Naive thymus-derived CD4-positive, alpha-beta T cell (primary cell): ENCODE results near the gene FAHD2A. TPM values are rescaled to one million over a fixed set of nuclear protein-coding genes. Genes with fewer than 3 reads are reported as not detected.
"Not testable (repeated sequence)": the region's sequence is repeated elsewhere in the genome, so short reads cannot be mapped to it uniquely, and the experiment has no call there.

ENCODE experiments used
- ATAC-seq: fragments of 150-1000 bp; cut with Tn5 transposase; 2 replicates; pipeline ENCODE4 v1.10.0; 2021; ENCODE audit warnings: mild to moderate bottlenecking, moderate library complexity
- CTCF ChIA-PET: fragments of 350-600 bp; sonication (Branson Sonifier 250); formaldehyde crosslinking; loops from one replicate; lab custom pipeline; 2021; ENCODE audit warnings: antibody characterized with exemption; lab: Charles Lee
- POLR2A ChIA-PET: fragments of 350-600 bp; sonication (Branson Sonifier 250); formaldehyde crosslinking; loops from one replicate; lab custom pipeline; 2021; ENCODE audit warnings: antibody characterized with exemption, inconsistent platforms; lab: Charles Lee
- DNase-seq, 9 donors: peaks; one replicate each; pipeline versions ENCODE4 v3.0.0 to v3.0.0-alpha.2; 2020 to 2022; ENCODE audit warnings: mixed read lengths in 1 of 9
- H3K27ac ChIP-seq: one replicate; pipeline ENCODE4 v1.7.0; 2013; ENCODE audit warnings: mild to moderate bottlenecking, low read depth, low read length, moderate library complexity
- H3K27me3 ChIP-seq, 2 donors: one replicate each; pipeline ENCODE4 v1.7.0; 2013; ENCODE audit warnings: low read length in 2 of 2, mild to moderate bottlenecking in 2 of 2, moderate library complexity in 2 of 2; ENCODE audit not compliant: control insufficient read depth in 2 of 2, insufficient read depth in 2 of 2
- H3K36me3 ChIP-seq, 3 experiments: 1 replicate in 2 of 3; 2 replicates in 1 of 3; pipeline ENCODE4 v1.7.0; 2013; ENCODE audit warnings: low read length in 3 of 3, mild to moderate bottlenecking in 3 of 3, moderate library complexity in 1 of 3; ENCODE audit not compliant: insufficient read depth in 3 of 3, control insufficient read depth in 2 of 3
- H3K4me1 ChIP-seq, 2 donors: one replicate each; pipeline ENCODE4 v1.7.0; 2013; ENCODE audit warnings: low read length in 2 of 2, mild to moderate bottlenecking in 2 of 2, moderate library complexity in 1 of 2; ENCODE audit not compliant: control insufficient read depth in 2 of 2, insufficient read depth in 2 of 2
- H3K4me3 ChIP-seq: 2 replicates; pipeline ENCODE4 v1.7.0; 2013; ENCODE audit warnings: mild to moderate bottlenecking, low read length
- H3K9me3 ChIP-seq, 3 experiments: 1 replicate in 2 of 3; 2 replicates in 1 of 3; pipeline ENCODE4 v1.7.0; 2013; ENCODE audit warnings: low read length in 3 of 3; ENCODE audit not compliant: control insufficient read depth in 2 of 3
- H3K27ac Mint-ChIP-seq, 9 donors: one replicate each; pipeline ENCODE4 v1.8.0; 2020 to 2022; ENCODE audit warnings: mixed read lengths in 9 of 9, mild to moderate bottlenecking in 8 of 9, moderate library complexity in 5 of 9, inconsistent platforms in 2 of 9
- H3K27me3 Mint-ChIP-seq, 5 donors: one replicate each; pipeline ENCODE4 v1.8.0; 2021 to 2022; ENCODE audit warnings: mixed read lengths in 5 of 5, mild to moderate bottlenecking in 1 of 5
- H3K36me3 Mint-ChIP-seq, 5 donors: one replicate each; pipeline ENCODE4 v1.8.0; 2020 to 2022; ENCODE audit warnings: mixed read lengths in 5 of 5, mild to moderate bottlenecking in 3 of 5, inconsistent platforms in 1 of 5
- H3K4me1 Mint-ChIP-seq, 7 donors: one replicate each; pipeline ENCODE4 v1.8.0; 2020 to 2022; ENCODE audit warnings: mixed read lengths in 7 of 7, mild to moderate bottlenecking in 3 of 7, inconsistent platforms in 1 of 7
- H3K4me3 Mint-ChIP-seq, 10 donors: one replicate each; pipeline ENCODE4 v1.8.0; 2020 to 2022; ENCODE audit warnings: mild to moderate bottlenecking in 10 of 10, mixed read lengths in 10 of 10, moderate library complexity in 6 of 10, inconsistent platforms in 2 of 10
- H3K9me3 Mint-ChIP-seq, 11 donors: one replicate each; pipeline ENCODE4 v1.8.0; 2020 to 2022; ENCODE audit warnings: mixed read lengths in 11 of 11, mild to moderate bottlenecking in 4 of 11, inconsistent platforms in 1 of 11, moderate library complexity in 1 of 11
- intact Hi-C, 2 donors: fragments of 100-400 bp; cut with micrococcal nuclease; formaldehyde crosslinking; loops; one replicate each; pipeline ENCODE4 v1.15.1; 2023
- polyA plus RNA-seq, 2 donors: library from polyadenylated mRNA; unstranded; fragments of 300-500 nt; fragmentation: Illumina TruSeq; gene quantifications; one replicate each; pipeline ENCODE4 v1.2.3, GENCODE V29; 2021
- total RNA-seq, 6 experiments: library from RNA in 5 of 6; stranded (reverse) in 5 of 6; gene quantifications; 1 replicate in 5 of 6; 2 replicates in 1 of 6; pipeline ENCODE4 v1.2.3 and lab custom pipeline; 2021 to 2026

FAHD2A gene
- total and polyA plus RNA-seq, 7 experiments from 2014 or later, result 17.9 to 41.4 (median 23.1) TPM

DNA sequence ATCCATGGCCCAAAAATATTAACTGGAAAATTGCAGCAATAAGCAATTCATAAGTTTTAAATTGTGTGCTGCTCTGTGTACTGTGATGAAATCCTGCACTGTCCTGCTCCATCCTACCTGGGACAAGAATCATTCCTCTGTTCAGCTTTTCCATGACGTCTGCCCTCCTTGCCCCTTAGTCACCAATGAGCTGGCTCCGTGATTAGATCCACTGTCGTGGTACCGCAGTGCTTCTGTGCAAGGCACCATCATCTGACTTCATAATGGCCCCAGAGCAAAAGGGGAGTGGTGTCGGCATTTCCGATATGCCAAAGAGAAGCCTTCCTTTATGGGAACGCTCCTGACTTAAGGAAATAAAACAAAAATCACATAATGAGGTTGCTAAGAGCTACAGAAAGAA is 3.4 kb upstream of the FAHD2A start:
- ATAC-seq (no peak), DNase-seq (no peak)
- H3K4me1 ChIP-seq, result peaks cover 0 to 5% of the 10 kb centered on the region in 2 donors
- H3K4me3 Mint-ChIP-seq, result no peak overlapping the region
- H3K27ac ChIP-seq, result no peak overlapping the region
- no peak overlapping the region for H3K4me3 ChIP-seq
- H3K27me3 Mint-ChIP-seq, result no peaks in the 10 kb centered on the region
- H3K9me3 ChIP-seq, result no peaks in the 10 kb centered on the region
- no peaks in the 10 kb centered on the region for H3K9me3 Mint-ChIP-seq
- intact Hi-C loops, result no loop called here
- H3K36me3 Mint-ChIP-seq, result peaks cover 0 to 4% (median 0%) of the 10 kb centered on the region in 5 donors
- ChIA-PET CTCF (interaction anchor here (0.7 kb wide), 1 partner anchor 234 kb away, joined by 6 read pairs; no protein-coding TSS in a partner anchor), POLR2A (no interaction called here)
- peaks cover 0 to 5% (median 0%) of the 10 kb centered on the region in 3 experiments for H3K36me3 ChIP-seq
- peak overlapping the region in 2 of 9 donors; percentile 52 to 56 for H3K27ac Mint-ChIP-seq
- peaks cover 14 to 26% (median 21%) of the 10 kb centered on the region in 7 donors for H3K4me1 Mint-ChIP-seq
- H3K27me3 ChIP-seq, result no peaks in the 10 kb centered on the region

GRCh38 chr2:95401480-95401879 is 1.0 kb upstream of the FAHD2A start:
- peaks cover 0 to 4% (median 0%) of the 10 kb centered on the region in 5 donors for H3K36me3 Mint-ChIP-seq
- DNase-seq, result no peak
- peak overlapping the region; percentile 91 to 99 (median 97) for H3K4me3 Mint-ChIP-seq
- Histone ChIP-seq H3K4me1 (peaks cover 0 to 5% of the 10 kb centered on the region in 2 donors), H3K27me3 (no peaks in the 10 kb centered on the region), H3K27ac (no peak overlapping the region), H3K9me3 (no peaks in the 10 kb centered on the region), H3K36me3 (peaks cover 0 to 5% (median 0%) of the 10 kb centered on the region in 3 experiments), H3K4me3 (peak overlapping the region; percentile 94)
- H3K27me3 Mint-ChIP-seq, result no peaks in the 10 kb centered on the region
- ATAC-seq, result no peak
- POLR2A ChIA-PET, result interaction anchor here (1.5 kb wide), 1 partner anchor 232 kb away, joined by 4 read pairs; no protein-coding TSS in a partner anchor
- intact Hi-C loops, result loop anchor here (5.0 kb wide), 2 partner anchors 126 to 326 kb away; no protein-coding TSS in a partner anchor
- CTCF ChIA-PET, result no interaction called here
- peaks cover 14 to 26% (median 23%) of the 10 kb centered on the region in 7 donors for H3K4me1 Mint-ChIP-seq
- H3K27ac Mint-ChIP-seq, result peak overlapping the region in 8 of 9 donors; percentile 9 to 98 (median 92)
- no peaks in the 10 kb centered on the region for H3K9me3 Mint-ChIP-seq

DNA sequence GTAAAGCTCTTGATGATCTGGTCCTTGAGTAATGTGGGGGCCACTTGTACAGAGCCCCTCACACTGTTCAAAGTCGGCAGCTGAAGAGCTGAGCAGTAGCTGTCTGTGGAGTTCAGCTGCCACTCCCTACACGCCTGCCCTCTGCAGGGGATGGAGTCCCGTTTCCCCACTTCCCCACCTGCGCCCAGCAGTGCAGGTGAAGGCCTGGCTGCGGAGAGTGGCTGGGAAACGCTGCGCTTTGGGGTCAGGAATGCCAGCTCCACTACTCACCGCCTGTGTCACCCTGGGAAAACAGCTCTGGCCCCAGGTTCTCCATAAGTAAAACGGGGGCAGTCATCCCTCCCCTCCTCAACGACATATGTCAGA is 521 bp upstream of the FAHD2A start:
- H3K27me3 Mint-ChIP-seq, H3K9me3 ChIP-seq, H3K27me3 ChIP-seq, H3K9me3 Mint-ChIP-seq, H3K4me1 ChIP-seq, H3K36me3 Mint-ChIP-seq, H3K36me3 ChIP-seq: not testable (repeated sequence)
- Mint-ChIP-seq H3K4me1 (peaks cover 14 to 26% (median 23%) of the 10 kb centered on the region in 7 donors), H3K27ac (peak overlapping the region; percentile 86 to 98 (median 94)), H3K4me3 (peak overlapping the region; percentile 91 to 99 (median 97))
- ATAC-seq, result peak; percentile 13
- intact Hi-C loops, result loop anchor here (1.0 to 5.0 kb wide), 8 partner anchors 56 to 380 kb away; partner anchors contain the start of genes ZNF2 (in 2 of the 2) and ZNF892 (in 1 of the 2)
- CTCF ChIA-PET, result interaction anchor here (0.8 to 1.5 kb wide), 2 partner anchors 15 to 237 kb away, joined by 3 to 4 read pairs; partner anchors contain the start of gene ZNF2
- POLR2A ChIA-PET, result interaction anchor here (1.5 kb wide), 1 partner anchor 233 kb away, joined by 4 read pairs; no protein-coding TSS in a partner anchor
- Histone ChIP-seq H3K4me3 (peak overlapping the region; percentile 94), H3K27ac (peak overlapping the region; percentile 87)
- DNase-seq, result peak in 2 of 9 donors; percentile 3 to 13

GRCh38 chr2:95403204-95403721 is 755 bp downstream of the FAHD2A start:
- H3K9me3 Mint-ChIP-seq, H3K36me3 Mint-ChIP-seq, H3K9me3 ChIP-seq, H3K27me3 Mint-ChIP-seq, H3K36me3 ChIP-seq, H3K27me3 ChIP-seq, H3K4me1 ChIP-seq: not testable (repeated sequence)
- ChIA-PET POLR2A (interaction anchor here (1.5 kb wide), 1 partner anchor 234 kb away, joined by 4 read pairs; no protein-coding TSS in a partner anchor), CTCF (interaction anchor here (1.5 kb wide), 1 partner anchor 238 kb away, joined by 4 read pairs; the partner anchor contains the start of gene ZNF2)
- H3K4me3 ChIP-seq, result peak overlapping the region; percentile 94
- peak overlapping the region; percentile 87 for H3K27ac ChIP-seq
- Mint-ChIP-seq H3K27ac (peak overlapping the region; percentile 86 to 98 (median 94)), H3K4me3 (peak overlapping the region; percentile 91 to 99 (median 97)), H3K4me1 (peaks cover 14 to 26% (median 23%) of the 10 kb centered on the region in 7 donors)
- DNase-seq (peak in 7 of 9 donors; percentile 18 to 45 (median 28)), ATAC-seq (peak; percentile 43)
- intact Hi-C loops, result loop anchor here (2.0 to 5.0 kb wide), 3 partner anchors 124 to 380 kb away; no protein-coding TSS in a partner anchor

GRCh38 chr2:95403824-95404223 is 1.3 kb downstream of the FAHD2A start:
- H3K9me3 ChIP-seq, H3K27me3 ChIP-seq, H3K27ac ChIP-seq, ATAC-seq, H3K27me3 Mint-ChIP-seq, H3K36me3 ChIP-seq, CTCF ChIA-PET, H3K4me1 ChIP-seq, POLR2A ChIA-PET, DNase-seq, H3K4me3 ChIP-seq, H3K9me3 Mint-ChIP-seq: not testable (repeated sequence)
- H3K4me1 Mint-ChIP-seq, result peaks cover 14 to 26% (median 23%) of the 10 kb centered on the region in 7 donors
- peak overlapping the region in 5 of 9 donors; percentile 22 to 97 (median 90) for H3K27ac Mint-ChIP-seq
- intact Hi-C loops, result loop anchor here (2.0 to 5.0 kb wide), 3 partner anchors 123 to 381 kb away; no protein-coding TSS in a partner anchor
- peak overlapping the region; percentile 91 to 99 (median 97) for H3K4me3 Mint-ChIP-seq
- H3K36me3 Mint-ChIP-seq, result peaks cover 0 to 11% (median 6%) of the 10 kb centered on the region in 5 donors

GRCh38 chr2:95404676-95405075 is 2.2 kb downstream of the FAHD2A start:
- H3K4me3 ChIP-seq, H3K27me3 Mint-ChIP-seq, ATAC-seq, H3K27me3 ChIP-seq, H3K27ac Mint-ChIP-seq, CTCF ChIA-PET, H3K9me3 Mint-ChIP-seq, H3K36me3 ChIP-seq, H3K27ac ChIP-seq, POLR2A ChIA-PET, H3K36me3 Mint-ChIP-seq, DNase-seq, H3K9me3 ChIP-seq, H3K4me1 ChIP-seq: not testable (repeated sequence)
- Mint-ChIP-seq H3K4me3 (peak overlapping the region in 2 of 10 donors; percentile 13 to 81), H3K4me1 (peaks cover 14 to 26% (median 23%) of the 10 kb centered on the region in 7 donors)
- intact Hi-C loops, result loop anchor here (5.0 kb wide), 2 partner anchors 123 to 323 kb away; no protein-coding TSS in a partner anchor
